DOHH2 (cell line): ENCODE data around the gene MOCS2.

Experiments
- CTCF ChIP-seq: fragments of 200-600 bp; sonication (generic); IDR thresholded peaks from one replicate; pipeline ENCODE4 v1.5.1; 2014; ENCODE audit warnings: antibody characterized with exemption, mild to moderate bottlenecking, low read depth, low read length; ENCODE audit not compliant: poor library complexity, severe bottlenecking
- EZH2phosphoT487 ChIP-seq: fragments of 200-600 bp; sonication (generic); IDR thresholded peaks from 2 replicates; pipeline ENCODE4 v1.6.1; 2017; ENCODE audit warnings: borderline replicate concordance, mild to moderate bottlenecking, antibody characterized with exemption, low read length, moderate library complexity, mixed read lengths

- TF ChIP-seq CTCF (no peak), EZH2phosphoT487 (no peak)
Measured at GRCh38 chr5:53068291-53068836, 41.2 kb downstream of the MOCS2 start.
